NCI-H2107 treated with DMSO at 0.1 percent for 48 hours (cell line): ENCODE data around the gene TMEM60.

Source experiments
- DNase-seq: peaks from one replicate; lab custom pipeline; 2025; ENCODE audit not compliant: unreplicated experiment; lab: John Stamatoyannopoulos, UW

Gene TMEM60

GRCh38 chr7:77782383-77782782 lies 15.9 kb downstream of the TMEM60 start:
- DNase-seq = no peak

GRCh38 chr7:77778535-77778934 lies 19.7 kb downstream of the TMEM60 start:
- no peak for DNase-seq

- DNase-seq = no peak
Measured at GRCh38 chr7:77771901-77772300, 26.3 kb downstream of the TMEM60 start.

- DNase-seq = no peak
Measured at GRCh38 chr7:77770316-77770715, 27.9 kb downstream of the TMEM60 start.

GRCh38 chr7:77766801-77767605 lies 31.2 kb downstream of the TMEM60 start:
- DNase-seq = no peak

- no peak for DNase-seq
Measured at GRCh38 chr7:77765906-77766800, 32.1 kb downstream of the TMEM60 start.

- DNase-seq = no peak
Measured at GRCh38 chr7:77765481-77765880, 32.8 kb downstream of the TMEM60 start.

GRCh38 chr7:77760809-77761453 lies 37.3 kb downstream of the TMEM60 start:
- DNase-seq = no peak

- DNase-seq = peak; percentile 43
Measured at GRCh38 chr7:77759294-77759889, 38.8 kb downstream of the TMEM60 start.

- DNase-seq = no peak
Measured at GRCh38 chr7:77757589-77757988, 40.6 kb downstream of the TMEM60 start.

GRCh38 chr7:77753173-77753572 lies 45.1 kb downstream of the TMEM60 start:
- peak; percentile 21 for DNase-seq

GRCh38 chr7:77752016-77752415 lies 46.2 kb downstream of the TMEM60 start:
- DNase-seq = no peak

- DNase-seq = no peak
Measured at GRCh38 chr7:77747718-77748117, 50.5 kb downstream of the TMEM60 start.

GRCh38 chr7:77747178-77747577 lies 51.1 kb downstream of the TMEM60 start:
- no peak for DNase-seq

- DNase-seq = no peak
Measured at GRCh38 chr7:77746824-77747165, 51.4 kb downstream of the TMEM60 start.

- no peak for DNase-seq
Measured at GRCh38 chr7:77746164-77746823, 51.9 kb downstream of the TMEM60 start.

GRCh38 chr7:77745746-77746145 lies 52.5 kb downstream of the TMEM60 start:
- no peak for DNase-seq
